ENCODE data around the gene IFT20.

The IFT20 gene

DNA sequence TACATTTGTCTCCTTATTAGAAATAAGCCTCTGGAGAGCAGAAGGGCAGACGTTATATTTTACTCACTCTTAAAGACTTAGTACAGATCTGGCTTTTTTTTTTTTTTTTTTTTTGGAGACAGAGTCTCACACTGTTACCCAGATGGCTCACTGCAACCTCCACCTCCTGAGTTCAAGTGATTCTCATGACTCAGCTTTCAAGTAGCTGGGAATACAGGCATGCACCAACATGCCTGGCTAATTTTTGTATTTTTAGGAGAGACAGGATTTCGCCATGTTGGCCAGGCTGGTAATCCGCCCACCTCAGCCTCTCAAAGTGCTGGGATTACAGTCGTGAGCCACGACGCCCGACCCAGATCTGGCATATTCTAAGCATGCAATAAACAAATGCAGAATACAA lies 52.7 kb downstream of the IFT20 start:
- in situ Hi-C loops (cut with HindIII; ENCODE audit: low pct_ligation_motif_present, low sequenced_read_pairs) = no loop called here
- TF ChIP-seq CTCF (IDR thresholded peaks at IDR 0.05; ENCODE audit: low read depth, low read length, missing control alignments) = no peak
- Histone ChIP-seq H3K27ac (peak overlapping the region; percentile 59), H3K27me3 (replicated peaks) (no peaks in the 10 kb centered on the region), H3K36me3 (replicated peaks) (no peaks in the 10 kb centered on the region), H3K4me3 (ENCODE audit: low read depth, low read length) (no peak overlapping the region)
- DNase-seq = peak; percentile 88

DNA sequence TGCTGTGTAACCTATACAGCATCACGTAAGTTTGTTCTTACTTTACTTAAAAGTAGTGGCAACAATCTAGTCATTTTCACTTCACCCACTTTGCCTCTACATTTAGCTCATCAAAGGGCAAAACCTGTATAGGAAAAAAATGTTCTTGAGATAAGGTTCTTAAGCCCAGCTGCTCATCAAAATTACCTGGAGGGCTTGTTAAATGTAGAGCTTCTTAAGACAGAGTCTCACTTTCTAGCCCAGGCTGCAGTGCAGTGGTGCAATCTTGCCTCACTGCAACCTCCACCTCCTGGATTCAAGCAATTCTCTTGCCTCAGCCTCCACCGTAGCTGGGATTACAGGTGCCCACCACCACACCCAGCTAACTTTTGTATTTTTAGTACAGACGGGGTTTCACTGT lies 54.4 kb downstream of the IFT20 start:
- no peak overlapping the region for H3K4me3 ChIP-seq (ENCODE audit: low read depth, low read length)
- no peak for TF ChIP-seq CTCF (IDR thresholded peaks at IDR 0.05; ENCODE audit: low read depth, low read length, missing control alignments)
- H3K27me3 ChIP-seq (replicated peaks) = no peaks in the 10 kb centered on the region

GRCh38 chr17:28279411-28279810 lies 55.9 kb downstream of the IFT20 start:
- in situ Hi-C loops (cut with HindIII; ENCODE audit: low pct_ligation_motif_present, low sequenced_read_pairs) = no loop called here
- H3K27me3 ChIP-seq (replicated peaks) = peaks cover 1% of the 10 kb centered on the region
- no peak overlapping the region for H3K4me3 ChIP-seq (ENCODE audit: low read depth, low read length)
- peak overlapping the region; percentile 11 for H3K27ac ChIP-seq
- no peaks in the 10 kb centered on the region for H3K36me3 ChIP-seq (replicated peaks)
- TF ChIP-seq CTCF (IDR thresholded peaks at IDR 0.05; ENCODE audit: low read depth, low read length, missing control alignments) = no peak
- DNase-seq = peak; percentile 43

More for the DNA sequence above, 54.4 kb downstream of the IFT20 start:
- in situ Hi-C loops (cut with HindIII; ENCODE audit: low pct_ligation_motif_present, low sequenced_read_pairs) = no loop called here
- Histone ChIP-seq H3K27ac (no peak overlapping the region), H3K36me3 (replicated peaks) (no peaks in the 10 kb centered on the region)
- no peak for DNase-seq
